GM18498 (cell line): ENCODE results near the gene PDE4B.

Experiments used
- ATAC-seq: cut with Tn5 transposase; IDR thresholded peaks from one replicate; pipeline ENCODE4 v1.9.1; 2021; ENCODE audit warnings: mild to moderate bottlenecking, moderate library complexity; ENCODE audit not compliant: unreplicated experiment

PDE4B gene

GRCh38 chr1:66226985-66227384, 434.3 kb downstream of the PDE4B start:
- ATAC-seq = no peak

GRCh38 chr1:66227966-66228365, 435.3 kb downstream of the PDE4B start:
- ATAC-seq = no peak

GRCh38 chr1:66231217-66231616, 438.5 kb downstream of the PDE4B start:
- no peak for ATAC-seq

- ATAC-seq = no peak
Measured at GRCh38 chr1:66231681-66232463, 439.2 kb downstream of the PDE4B start.

DNA sequence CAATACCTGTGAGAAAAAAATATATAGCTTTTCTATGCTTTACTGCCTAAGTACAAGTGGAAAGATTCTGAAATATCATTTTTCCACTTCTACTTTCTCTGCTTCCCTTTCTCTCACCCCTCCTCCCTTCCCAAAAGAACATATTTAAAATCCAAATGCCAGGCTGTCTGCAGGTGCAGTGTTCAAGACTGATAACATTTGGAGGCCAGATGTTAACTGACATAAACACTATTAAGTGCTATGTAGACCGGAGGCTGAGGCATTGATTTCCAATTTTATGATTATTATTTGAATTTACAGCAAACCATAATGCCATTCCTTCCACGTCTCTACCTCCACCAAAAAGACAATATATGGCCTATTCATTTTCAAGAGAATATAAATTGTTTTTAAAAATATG, 444.3 kb downstream of the PDE4B start:
- no peak for ATAC-seq

DNA sequence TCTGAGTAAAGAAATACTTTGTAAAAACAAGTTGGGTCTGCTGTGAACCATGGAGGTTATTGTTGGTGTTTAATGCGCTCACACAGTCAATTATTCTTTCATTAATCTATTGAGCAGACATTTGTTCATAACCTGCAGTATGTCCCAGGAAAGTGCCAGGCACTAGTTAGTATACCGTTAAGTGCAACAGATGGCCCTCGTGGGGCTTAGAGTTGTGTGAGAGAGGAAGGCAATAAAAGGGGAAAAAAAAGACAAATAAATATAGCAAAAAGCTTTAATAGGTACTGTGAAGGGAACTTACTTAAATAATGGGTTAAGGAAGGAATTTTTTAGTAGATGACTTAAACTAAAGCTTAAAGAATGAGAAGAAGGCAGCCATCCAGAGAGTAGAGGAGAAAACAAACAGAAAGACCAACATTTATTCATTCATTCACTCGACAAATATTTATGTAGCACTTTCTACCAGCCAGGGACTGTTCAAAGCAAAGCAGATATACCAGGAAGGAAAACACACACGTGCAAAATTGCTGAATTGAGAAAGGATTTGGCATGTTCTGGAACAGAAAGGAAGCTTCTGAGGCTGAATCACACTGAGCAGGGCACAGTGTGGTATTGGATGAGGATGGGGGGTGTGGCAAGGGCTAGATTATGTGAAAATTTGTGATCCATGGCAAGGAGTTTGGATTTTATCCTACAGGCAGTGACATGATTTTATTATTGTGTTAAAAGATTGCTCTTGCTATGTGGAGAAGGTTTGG, 445.2 kb downstream of the PDE4B start:
- ATAC-seq = no peak

DNA sequence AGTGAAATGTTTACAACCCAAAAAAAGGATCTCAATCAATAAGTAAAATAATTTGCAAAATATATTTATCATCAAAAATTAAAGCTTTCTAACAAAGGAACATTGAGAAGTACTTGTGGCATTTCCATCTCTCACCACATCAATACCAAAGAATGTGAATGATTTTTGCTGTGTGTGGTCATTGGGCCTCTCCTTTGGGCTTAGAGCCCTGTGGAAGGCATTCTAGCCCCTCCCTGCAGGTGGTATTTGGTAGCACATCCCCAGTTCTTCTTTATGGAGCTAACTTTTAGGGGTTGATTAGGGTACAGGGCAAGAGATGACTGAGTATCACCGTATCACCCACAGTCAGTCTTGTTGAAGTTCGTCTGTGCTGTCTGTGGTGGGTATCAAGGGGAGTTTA, 447.1 kb downstream of the PDE4B start:
- no peak for ATAC-seq

- no peak for ATAC-seq
Measured at GRCh38 chr1:66240491-66241484, 448.1 kb downstream of the PDE4B start.

GRCh38 chr1:66242646-66243547, 450.2 kb downstream of the PDE4B start:
- ATAC-seq = peak; percentile 87

GRCh38 chr1:66243548-66244130, 450.9 kb downstream of the PDE4B start:
- peak; percentile 48 for ATAC-seq

- no peak for ATAC-seq
Measured at GRCh38 chr1:66244429-66244828, 451.7 kb downstream of the PDE4B start.

DNA sequence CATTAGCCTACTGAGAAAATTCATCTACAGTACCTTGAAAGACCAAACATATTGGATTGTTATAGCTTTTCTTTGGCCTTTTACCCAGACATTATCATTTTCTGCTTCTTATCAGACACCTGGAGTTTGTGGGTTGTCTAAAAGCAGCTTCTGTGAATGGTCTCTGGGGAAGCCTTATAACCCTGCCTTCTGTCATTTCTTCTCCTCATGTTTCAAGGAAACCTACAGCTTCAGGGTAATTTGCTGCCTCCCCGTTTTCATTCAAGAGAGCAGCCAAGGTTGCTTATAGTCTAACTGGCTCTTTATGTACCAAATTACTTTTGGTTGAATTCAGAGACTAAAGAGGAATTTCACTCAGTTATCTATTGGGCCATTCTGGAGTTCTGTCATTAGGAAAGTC, 453.0 kb downstream of the PDE4B start:
- no peak for ATAC-seq

GRCh38 chr1:66246351-66247269, 453.9 kb downstream of the PDE4B start:
- ATAC-seq = no peak

GRCh38 chr1:66247415-66248208, 454.9 kb downstream of the PDE4B start:
- ATAC-seq = peak; percentile 40

GRCh38 chr1:66248257-66248656, 455.6 kb downstream of the PDE4B start:
- no peak for ATAC-seq

DNA sequence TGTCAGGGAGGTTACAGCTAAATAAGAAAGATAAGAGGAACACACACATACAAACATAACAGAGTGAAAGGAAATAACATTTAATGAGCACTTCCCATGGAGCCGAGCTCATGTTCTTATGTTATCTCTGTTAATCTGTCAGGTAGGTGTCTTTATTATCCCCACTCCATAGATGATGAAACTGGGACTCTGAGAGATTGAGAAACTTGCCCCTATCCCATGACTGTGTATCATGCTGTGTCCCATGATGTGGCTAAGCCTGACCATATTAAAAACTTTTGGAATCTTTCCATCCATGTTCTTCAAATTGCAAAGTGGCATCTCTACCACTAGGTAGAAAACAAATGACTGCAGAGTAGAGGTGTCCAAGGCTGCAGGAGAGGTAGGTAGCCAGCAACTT, 456.1 kb downstream of the PDE4B start:
- ATAC-seq = no peak

- no peak for ATAC-seq
Measured at GRCh38 chr1:66250075-66250474, 457.4 kb downstream of the PDE4B start.

DNA sequence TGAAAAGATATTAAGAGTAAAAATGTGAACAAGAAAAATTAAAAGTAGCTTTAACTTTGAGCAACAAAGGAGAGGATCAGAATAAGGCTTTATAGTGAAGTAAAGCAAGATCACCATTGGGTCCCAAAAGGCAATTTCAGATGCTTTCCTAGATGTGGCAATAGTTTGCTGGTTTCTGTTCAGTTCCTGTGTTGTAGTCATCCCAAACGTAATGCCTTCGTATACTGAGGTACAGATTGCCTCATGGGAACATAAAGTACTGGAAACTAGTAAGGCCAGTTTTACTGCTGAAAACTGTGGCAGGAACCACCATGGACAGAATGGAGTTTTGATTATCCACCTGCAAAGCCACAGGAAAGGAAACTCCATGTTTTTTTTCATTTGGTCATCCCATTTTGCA, 457.8 kb downstream of the PDE4B start:
- ATAC-seq = no peak
